KG1 (cell line): ENCODE measurements around the gene LTBP2.
"Not testable (repeated sequence)": the region's sequence is repeated elsewhere in the genome, so short reads cannot be mapped to it uniquely, and the experiment has no call there.

Source experiments
- DNase-seq: peaks from one replicate; lab custom pipeline; 2025; lab: John Stamatoyannopoulos, UW

The LTBP2 gene

GRCh38 chr14:74551001-74551400 is 61.0 kb downstream of the LTBP2 start:
- DNase-seq, result no peak

GRCh38 chr14:74550071-74550470 is 62.0 kb downstream of the LTBP2 start:
- DNase-seq, result no peak

GRCh38 chr14:74549588-74549987 is 62.4 kb downstream of the LTBP2 start:
- no peak for DNase-seq

GRCh38 chr14:74548881-74549280 is 63.2 kb downstream of the LTBP2 start:
- no peak for DNase-seq

- no peak for DNase-seq
Measured at GRCh38 chr14:74547331-74547927, 64.6 kb downstream of the LTBP2 start.

GRCh38 chr14:74546416-74546815 is 65.6 kb downstream of the LTBP2 start:
- no peak for DNase-seq

GRCh38 chr14:74545386-74545785 is 66.7 kb downstream of the LTBP2 start:
- DNase-seq, result no peak

GRCh38 chr14:74543771-74544438 is 68.1 kb downstream of the LTBP2 start:
- DNase-seq, result no peak

GRCh38 chr14:74542056-74542685 is 69.9 kb downstream of the LTBP2 start:
- no peak for DNase-seq

GRCh38 chr14:74541225-74541624 is 70.8 kb downstream of the LTBP2 start:
- DNase-seq, result no peak

- no peak for DNase-seq
Measured at GRCh38 chr14:74539503-74539902, 72.5 kb downstream of the LTBP2 start.

- DNase-seq, result no peak
Measured at GRCh38 chr14:74538411-74539391, 73.3 kb downstream of the LTBP2 start.

- DNase-seq, result not testable (repeated sequence)
Measured at GRCh38 chr14:74536336-74536735, 75.7 kb downstream of the LTBP2 start.

GRCh38 chr14:74535756-74536325 is 76.2 kb downstream of the LTBP2 start:
- DNase-seq, result no peak

GRCh38 chr14:74533576-74533975 is 78.5 kb downstream of the LTBP2 start:
- DNase-seq, result no peak

GRCh38 chr14:74532246-74532645 is 79.8 kb downstream of the LTBP2 start:
- no peak for DNase-seq

GRCh38 chr14:74531467-74531866 is 80.6 kb downstream of the LTBP2 start:
- no peak for DNase-seq

- DNase-seq, result no peak
Measured at GRCh38 chr14:74531006-74531405, 81.0 kb downstream of the LTBP2 start.

GRCh38 chr14:74528886-74529285 is 83.2 kb downstream of the LTBP2 start:
- no peak for DNase-seq

- no peak for DNase-seq
Measured at GRCh38 chr14:74528406-74528805, 83.6 kb downstream of the LTBP2 start.

- DNase-seq, result no peak
Measured at GRCh38 chr14:74527736-74528280, 84.2 kb downstream of the LTBP2 start.
